Activated naive CD8-positive, alpha-beta T cell treated with anti-CD3 and anti-CD28 coated beads for 36 hours (primary cell): Measurements from ENCODE around the gene TLK1. TPM values are rescaled to one million over a fixed set of nuclear protein-coding genes. Genes with fewer than 3 reads are reported as not detected.

Experiments used
- total RNA-seq, 2 experiments: library from RNA; stranded (reverse); gene quantifications; one replicate each; pipeline ENCODE4 v1.2.3, GENCODE V29; 2021

The TLK1 gene
- total RNA-seq, 2 experiments from 2014 or later, result 61.9 to 66.0 TPM

Other genes starting within 250 kb of the TLK1 start
- 10 to 100 TPM; 84.5 to 95.0 TPM for gene GORASP2, start 231.6 kb downstream of the TLK1 start, total RNA-seq